Measurements from ENCODE around the gene CYP3A7. TPM values are rescaled to one million over a fixed set of nuclear protein-coding genes. Genes with fewer than 3 reads are reported as not detected.
"Not testable (repeated sequence)": the region's sequence is repeated elsewhere in the genome, so short reads cannot be mapped to it uniquely, and the experiment has no call there.

CYP3A7 gene
- total RNA-seq, 1 experiment from 2014 or later: not detected

DNA sequence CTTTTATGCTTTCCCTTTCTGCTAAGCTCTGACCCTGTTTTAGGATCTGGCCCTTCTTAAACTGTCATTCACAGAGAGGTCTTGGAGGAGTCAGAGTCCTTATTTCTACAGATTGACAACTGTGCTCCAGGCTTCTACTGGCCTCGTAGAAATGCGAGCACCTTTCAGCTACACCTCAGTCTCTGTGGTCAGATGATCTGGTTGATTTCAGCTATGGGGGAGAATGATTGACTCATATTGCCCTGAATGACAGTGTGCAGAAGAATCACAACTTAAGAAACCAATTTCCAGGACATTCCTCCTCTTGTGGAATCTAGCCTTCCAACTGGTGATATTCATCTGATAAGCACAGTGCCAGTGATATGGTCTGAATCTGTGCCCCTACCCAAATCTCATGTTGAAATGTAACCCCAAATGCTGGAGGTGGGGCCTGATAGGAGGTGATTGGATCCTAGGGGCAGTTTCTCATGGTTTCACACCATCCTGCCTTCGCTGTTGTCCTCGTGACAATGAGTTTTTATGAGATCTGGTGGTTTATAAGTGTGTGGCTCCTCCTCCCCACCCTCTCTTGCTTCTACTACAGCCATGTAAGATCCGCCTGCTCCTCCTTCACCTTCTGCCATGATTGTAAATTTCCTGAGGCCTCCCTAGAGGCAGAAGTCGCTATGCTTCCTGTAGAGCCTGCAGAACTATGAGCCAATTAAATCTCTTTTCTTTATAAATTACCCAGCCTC lies 14.0 kb upstream of the CYP3A7 start:
- in situ Hi-C loops (cut with HindIII; ENCODE audit: low pct_unique_long_range_greater_than_20kb, low sequenced_read_pairs): no loop called here
- no peak for DNase-seq (ENCODE audit: low read depth, low spot score)

- in situ Hi-C loops (cut with HindIII; ENCODE audit: low pct_unique_long_range_greater_than_20kb, low sequenced_read_pairs); DNase-seq (ENCODE audit: low read depth, low spot score): not testable (repeated sequence)
Observed at GRCh38 chr7:99746915-99747314, 11.9 kb upstream of the CYP3A7 start.

- in situ Hi-C loops (cut with HindIII; ENCODE audit: low pct_unique_long_range_greater_than_20kb, low sequenced_read_pairs); DNase-seq (ENCODE audit: low read depth, low spot score): not testable (repeated sequence)
Observed at GRCh38 chr7:99745395-99745794, 10.4 kb upstream of the CYP3A7 start.

GRCh38 chr7:99742737-99743394 lies 7.9 kb upstream of the CYP3A7 start:
- in situ Hi-C loops (cut with HindIII; ENCODE audit: low pct_unique_long_range_greater_than_20kb, low sequenced_read_pairs): no loop called here
- no peak for DNase-seq (ENCODE audit: low read depth, low spot score)

DNA sequence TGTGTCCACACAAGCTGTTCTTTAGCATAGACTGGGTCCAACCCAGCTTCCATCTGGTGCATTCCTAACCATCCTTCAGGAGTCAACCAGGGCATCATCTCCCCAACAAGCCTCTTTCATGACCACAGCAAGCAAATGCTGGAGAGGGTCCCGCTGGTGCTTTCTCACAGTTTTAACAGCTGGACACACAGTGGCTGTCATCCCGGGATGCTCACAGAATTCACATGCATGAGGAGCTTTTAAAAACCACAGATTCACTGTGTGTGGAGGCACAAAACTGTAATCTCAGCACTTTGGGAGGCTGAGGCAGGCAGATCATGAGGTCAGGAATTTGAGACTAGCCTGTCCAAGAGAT lies 6.4 kb upstream of the CYP3A7 start:
- in situ Hi-C loops (cut with HindIII; ENCODE audit: low pct_unique_long_range_greater_than_20kb, low sequenced_read_pairs): no loop called here
- no peak for DNase-seq (ENCODE audit: low read depth, low spot score)

- DNase-seq (ENCODE audit: low read depth, low spot score): no peak
- in situ Hi-C loops (cut with HindIII; ENCODE audit: low pct_unique_long_range_greater_than_20kb, low sequenced_read_pairs): no loop called here
Observed at GRCh38 chr7:99740573-99741440, 5.8 kb upstream of the CYP3A7 start.

GRCh38 chr7:99739699-99740572 lies 4.9 kb upstream of the CYP3A7 start:
- no peak for DNase-seq (ENCODE audit: low read depth, low spot score)
- in situ Hi-C loops (cut with HindIII; ENCODE audit: low pct_unique_long_range_greater_than_20kb, low sequenced_read_pairs): no loop called here

GRCh38 chr7:99737726-99738125 lies 2.7 kb upstream of the CYP3A7 start:
- in situ Hi-C loops (cut with HindIII; ENCODE audit: low pct_unique_long_range_greater_than_20kb, low sequenced_read_pairs): no loop called here

GRCh38 chr7:99736667-99737066 lies 1.7 kb upstream of the CYP3A7 start:
- in situ Hi-C loops (cut with HindIII; ENCODE audit: low pct_unique_long_range_greater_than_20kb, low sequenced_read_pairs); DNase-seq (ENCODE audit: low read depth, low spot score): not testable (repeated sequence)

More at GRCh38 chr7:99737726-99738125, 2.7 kb upstream of the CYP3A7 start:
- no peak for DNase-seq (ENCODE audit: low read depth, low spot score)

- in situ Hi-C loops (cut with HindIII; ENCODE audit: low pct_unique_long_range_greater_than_20kb, low sequenced_read_pairs): no loop called here
- peak; percentile 44 for DNase-seq (ENCODE audit: low read depth, low spot score)
Observed at GRCh38 chr7:99733448-99733847, 1.5 kb downstream of the CYP3A7 start.

DNA sequence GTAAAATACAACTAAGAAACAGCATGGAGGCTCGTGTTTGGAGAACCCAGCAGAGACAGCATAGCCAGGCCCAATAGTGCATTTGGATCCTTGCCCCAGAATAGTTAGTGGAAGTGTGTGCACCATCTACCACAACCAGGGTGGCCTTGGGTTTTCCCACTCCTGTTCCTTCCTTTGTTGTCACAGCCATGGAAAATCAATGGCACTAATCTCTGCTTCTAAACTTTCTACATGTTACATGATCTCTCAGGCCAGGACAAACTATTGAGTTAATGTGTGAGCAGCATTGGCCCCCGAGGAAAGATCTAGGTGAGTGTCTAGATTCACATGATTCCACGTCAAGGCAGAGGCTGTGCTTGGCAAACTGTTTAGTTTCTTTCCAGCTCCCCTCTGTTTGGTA lies 2.0 kb downstream of the CYP3A7 start:
- in situ Hi-C loops (cut with HindIII; ENCODE audit: low pct_unique_long_range_greater_than_20kb, low sequenced_read_pairs): no loop called here
- no peak for DNase-seq (ENCODE audit: low read depth, low spot score)

DNA sequence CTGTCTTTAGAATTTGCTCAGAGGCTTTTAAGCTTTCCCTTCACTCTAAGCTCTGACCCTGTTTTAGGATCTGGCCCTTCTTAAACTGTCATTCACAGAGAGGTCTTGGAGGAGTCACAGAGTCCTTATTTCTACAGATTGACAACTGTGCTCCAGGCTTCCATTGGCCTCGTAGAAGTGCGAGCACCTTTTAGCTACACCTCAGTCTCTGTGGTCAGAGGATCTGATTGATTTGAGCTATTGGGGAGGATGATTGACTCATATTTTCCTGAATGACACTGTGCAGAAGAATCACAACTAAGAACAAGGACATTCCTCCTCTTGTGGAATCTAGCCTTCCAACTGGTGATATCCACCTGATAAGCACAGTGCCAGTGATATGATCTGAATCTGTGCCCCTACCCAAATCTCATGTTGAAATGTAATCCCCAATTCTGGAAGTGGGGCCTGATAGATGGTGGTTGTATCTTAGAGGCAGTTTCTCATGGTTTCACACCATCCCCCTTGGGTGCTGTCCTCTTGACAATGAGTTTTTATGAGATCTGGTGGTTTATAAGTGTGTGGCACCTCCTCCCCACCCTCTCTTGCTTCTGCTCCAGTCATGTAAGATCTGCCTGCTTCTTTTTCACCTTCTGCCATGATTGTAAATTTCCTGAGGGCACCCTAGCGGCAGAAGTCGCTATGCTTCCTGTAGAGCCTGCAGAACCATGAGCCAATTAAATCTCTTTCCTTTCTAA lies 3.2 kb downstream of the CYP3A7 start:
- in situ Hi-C loops (cut with HindIII; ENCODE audit: low pct_unique_long_range_greater_than_20kb, low sequenced_read_pairs): no loop called here
- no peak for DNase-seq (ENCODE audit: low read depth, low spot score)

DNA sequence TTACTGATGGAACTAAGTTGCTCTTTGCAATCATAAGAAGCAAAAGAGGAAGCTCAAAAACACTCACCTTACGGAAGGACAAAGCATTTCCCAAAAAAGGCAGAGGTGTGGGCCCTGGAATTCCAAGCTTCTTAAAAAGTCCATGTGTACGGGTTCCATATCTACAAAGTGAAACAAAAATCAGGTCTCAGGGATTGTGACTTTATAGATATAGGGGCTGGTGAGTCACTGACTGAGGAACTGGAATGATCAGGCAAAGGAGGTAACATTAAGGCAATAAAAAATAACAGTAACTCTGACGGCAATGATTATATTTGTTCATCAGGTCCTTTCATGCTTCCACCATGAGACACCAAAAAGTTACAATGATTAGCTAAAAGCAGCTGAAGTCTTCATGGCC lies 4.0 kb downstream of the CYP3A7 start:
- in situ Hi-C loops (cut with HindIII; ENCODE audit: low pct_unique_long_range_greater_than_20kb, low sequenced_read_pairs): no loop called here
- DNase-seq (ENCODE audit: low read depth, low spot score): no peak

- DNase-seq (ENCODE audit: low read depth, low spot score): no peak
- in situ Hi-C loops (cut with HindIII; ENCODE audit: low pct_unique_long_range_greater_than_20kb, low sequenced_read_pairs): no loop called here
Observed at GRCh38 chr7:99730238-99730810, 4.7 kb downstream of the CYP3A7 start.

- in situ Hi-C loops (cut with HindIII; ENCODE audit: low pct_unique_long_range_greater_than_20kb, low sequenced_read_pairs): no loop called here
- DNase-seq (ENCODE audit: low read depth, low spot score): peak; percentile 50
Observed at GRCh38 chr7:99729486-99730237, 5.3 kb downstream of the CYP3A7 start.

- in situ Hi-C loops (cut with HindIII; ENCODE audit: low pct_unique_long_range_greater_than_20kb, low sequenced_read_pairs): no loop called here
- DNase-seq (ENCODE audit: low read depth, low spot score): no peak
Observed at GRCh38 chr7:99728615-99729014, 6.4 kb downstream of the CYP3A7 start.
